ENCODE results near the gene C19orf12.

GRCh38 chr19:29717051-29717450, 2.0 kb upstream of the C19orf12 start:
- TF ChIP-seq GATA2 (IDR thresholded peaks at IDR 0.05; ENCODE audit: low read depth, low read length) (no peak), GATA3 (IDR thresholded peaks at IDR 0.05; ENCODE audit: low read depth, low read length) (no peak)

All from SH-SY5Y (cell line).